Measurements from ENCODE around the gene PDE6H.

Gene PDE6H

DNA sequence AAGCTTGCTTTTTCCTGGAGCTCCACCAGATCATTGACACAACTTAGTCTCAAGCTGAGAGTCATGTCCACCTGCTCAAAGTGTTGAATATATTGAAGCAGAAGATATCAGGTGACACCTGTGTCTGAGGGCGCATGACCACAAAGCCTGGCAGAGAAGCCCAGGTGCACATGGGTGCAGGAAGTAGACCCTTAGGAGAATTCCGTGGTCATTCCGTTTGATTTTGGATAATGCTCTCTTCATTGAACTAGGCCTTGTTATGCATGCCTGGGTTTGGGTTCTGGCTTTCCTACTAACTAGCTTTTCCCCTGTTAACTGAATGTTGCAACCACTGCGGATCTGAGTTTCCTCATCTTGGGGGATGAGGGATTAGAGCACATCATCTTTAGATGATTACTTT, 18.6 kb upstream of the PDE6H start:
- TF ChIP-seq, protein P1, sequence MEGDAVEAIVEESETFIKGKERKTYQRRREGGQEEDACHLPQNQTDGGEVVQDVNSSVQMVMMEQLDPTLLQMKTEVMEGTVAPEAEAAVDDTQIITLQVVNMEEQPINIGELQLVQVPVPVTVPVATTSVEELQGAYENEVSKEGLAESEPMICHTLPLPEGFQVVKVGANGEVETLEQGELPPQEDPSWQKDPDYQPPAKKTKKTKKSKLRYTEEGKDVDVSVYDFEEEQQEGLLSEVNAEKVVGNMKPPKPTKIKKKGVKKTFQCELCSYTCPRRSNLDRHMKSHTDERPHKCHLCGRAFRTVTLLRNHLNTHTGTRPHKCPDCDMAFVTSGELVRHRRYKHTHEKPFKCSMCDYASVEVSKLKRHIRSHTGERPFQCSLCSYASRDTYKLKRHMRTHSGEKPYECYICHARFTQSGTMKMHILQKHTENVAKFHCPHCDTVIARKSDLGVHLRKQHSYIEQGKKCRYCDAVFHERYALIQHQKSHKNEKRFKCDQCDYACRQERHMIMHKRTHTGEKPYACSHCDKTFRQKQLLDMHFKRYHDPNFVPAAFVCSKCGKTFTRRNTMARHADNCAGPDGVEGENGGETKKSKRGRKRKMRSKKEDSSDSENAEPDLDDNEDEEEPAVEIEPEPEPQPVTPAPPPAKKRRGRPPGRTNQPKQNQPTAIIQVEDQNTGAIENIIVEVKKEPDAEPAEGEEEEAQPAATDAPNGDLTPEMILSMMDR (IDR thresholded peaks at IDR 0.05; ENCODE audit: control insufficient read depth, insufficient read depth, low read depth, low read length, missing control alignments): no peak
- DNase-seq (ENCODE audit: low read depth): no peak
- H3K4me3 ChIP-seq (ENCODE audit: control insufficient read depth, low read depth, low read length): no peak overlapping the region

DNA sequence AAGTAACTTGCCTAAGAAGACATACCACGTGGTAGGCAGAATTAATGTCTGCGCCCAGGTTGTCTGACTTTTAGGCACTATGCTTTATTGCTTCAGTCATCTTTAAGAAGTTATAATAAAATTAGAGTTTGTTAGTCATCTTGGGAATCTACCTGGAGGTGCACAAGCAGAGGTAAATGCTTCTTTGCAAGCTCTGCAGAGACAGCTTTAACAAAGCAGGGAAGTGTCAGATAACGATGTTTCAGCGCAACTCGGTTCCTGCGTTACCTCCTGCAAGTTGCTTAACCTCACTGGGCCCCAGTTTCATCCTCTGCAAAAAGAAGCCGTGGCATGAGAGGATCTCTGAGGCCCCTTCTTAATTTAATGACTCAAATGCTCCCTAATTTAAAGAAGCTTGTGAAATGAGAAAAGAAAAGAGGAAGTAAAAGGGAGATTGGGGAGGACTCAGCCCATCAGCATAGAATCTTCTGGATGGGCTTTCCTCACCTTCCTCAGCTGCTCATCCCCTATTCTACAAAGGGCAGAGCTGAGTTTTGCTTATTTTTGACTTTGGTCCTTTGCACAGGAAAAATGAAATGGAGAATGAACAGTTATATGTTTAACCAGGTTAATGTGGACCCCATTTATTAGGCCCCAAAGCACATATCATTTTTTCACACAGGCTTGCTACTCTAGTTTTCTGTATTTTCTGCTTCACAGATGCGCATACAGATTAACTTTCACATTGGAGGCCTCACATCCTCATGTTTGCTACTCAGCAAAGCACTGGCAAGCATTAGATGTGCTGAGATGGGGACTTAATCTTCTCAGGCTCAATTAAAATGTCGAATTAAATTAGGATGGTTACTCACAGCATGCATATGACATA, 16.6 kb upstream of the PDE6H start:
- TF ChIP-seq, protein P1 (IDR thresholded peaks at IDR 0.05; ENCODE audit: control insufficient read depth, insufficient read depth, low read depth, low read length, missing control alignments): no peak
- no peak overlapping the region for H3K4me3 ChIP-seq (ENCODE audit: control insufficient read depth, low read depth, low read length)
- DNase-seq (ENCODE audit: low read depth): no peak

DNA sequence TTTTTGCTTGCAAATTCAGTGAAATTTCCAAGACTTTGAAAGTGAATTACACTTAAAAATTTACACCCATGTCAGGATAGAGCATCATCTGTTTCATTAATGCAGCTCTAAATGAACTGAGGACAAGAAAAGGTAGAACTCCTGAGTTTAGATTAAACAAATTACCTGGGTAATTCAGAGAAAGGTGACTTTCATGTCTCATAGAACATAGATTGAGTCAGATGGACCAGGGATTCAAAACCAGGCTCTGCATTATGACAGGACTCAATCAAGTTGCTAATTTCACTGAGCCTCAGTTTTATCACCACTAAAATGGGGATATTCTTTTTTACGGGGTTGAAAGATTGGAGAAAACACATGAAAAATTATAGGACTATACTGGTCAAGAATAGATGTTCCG, 15.9 kb upstream of the PDE6H start:
- no peak for DNase-seq (ENCODE audit: low read depth)
- no peak overlapping the region for H3K4me3 ChIP-seq (ENCODE audit: control insufficient read depth, low read depth, low read length)
- TF ChIP-seq, protein P1 (IDR thresholded peaks at IDR 0.05; ENCODE audit: control insufficient read depth, insufficient read depth, low read depth, low read length, missing control alignments): no peak

GRCh38 chr12:14957551-14958168, 15.2 kb upstream of the PDE6H start:
- TF ChIP-seq, protein P1 (IDR thresholded peaks at IDR 0.05; ENCODE audit: control insufficient read depth, insufficient read depth, low read depth, low read length, missing control alignments): no peak
- no peak for DNase-seq (ENCODE audit: low read depth)
- no peak overlapping the region for H3K4me3 ChIP-seq (ENCODE audit: control insufficient read depth, low read depth, low read length)

DNA sequence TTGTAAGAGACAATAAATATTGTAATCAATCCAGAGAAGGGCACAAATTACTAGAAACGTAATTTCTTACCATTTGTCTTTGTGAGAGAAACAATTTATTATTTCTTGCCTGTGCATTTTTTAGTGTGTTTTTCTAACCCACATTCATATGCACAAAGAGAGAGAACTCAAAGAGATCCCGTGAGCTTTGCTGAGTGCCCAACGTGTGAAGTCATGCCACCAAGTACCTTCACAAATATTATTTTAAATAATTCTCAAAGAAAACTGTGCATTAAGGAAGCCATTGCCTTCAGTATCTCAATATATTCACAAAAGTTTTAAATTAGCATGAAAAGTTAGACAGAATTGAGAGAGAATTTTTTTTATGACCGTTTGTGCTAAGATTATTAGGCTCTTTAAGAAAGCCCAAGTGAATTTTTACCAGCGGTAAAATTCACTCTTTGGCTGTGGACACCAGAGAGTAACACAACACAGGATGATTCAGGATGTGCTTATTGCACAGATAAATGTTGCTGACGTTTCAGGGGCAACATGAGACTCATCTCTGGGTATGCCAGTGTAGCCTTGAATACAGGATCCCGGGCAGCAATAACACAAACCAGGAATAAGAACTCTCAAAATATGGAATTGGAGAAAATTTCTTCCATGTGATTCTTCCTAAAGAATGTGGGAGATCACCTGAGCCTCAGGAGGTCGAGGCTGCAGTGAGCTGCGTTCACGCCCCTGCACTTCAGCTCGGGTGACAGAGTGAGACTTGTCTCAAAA, 14.3 kb upstream of the PDE6H start:
- DNase-seq (ENCODE audit: low read depth): no peak
- TF ChIP-seq, protein P1 (IDR thresholded peaks at IDR 0.05; ENCODE audit: control insufficient read depth, insufficient read depth, low read depth, low read length, missing control alignments): no peak
- H3K4me3 ChIP-seq (ENCODE audit: control insufficient read depth, low read depth, low read length): no peak overlapping the region

DNA sequence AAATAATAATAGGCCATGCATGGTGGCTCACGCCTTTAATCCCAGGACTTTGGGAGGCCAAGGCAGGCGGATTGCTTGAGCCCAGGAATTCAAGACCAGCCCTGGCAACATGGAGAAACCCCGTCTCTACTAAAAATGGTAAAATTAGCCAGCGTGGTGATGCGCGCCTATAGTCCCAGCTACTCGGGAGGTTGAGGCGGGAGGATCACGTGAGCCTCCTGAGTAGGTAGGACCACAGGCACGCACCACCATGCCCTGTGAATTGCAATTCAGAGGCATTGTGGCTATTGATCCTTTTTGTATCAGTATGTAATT, 13.8 kb upstream of the PDE6H start:
- TF ChIP-seq, protein P1 (IDR thresholded peaks at IDR 0.05; ENCODE audit: control insufficient read depth, insufficient read depth, low read depth, low read length, missing control alignments): no peak
- no peak overlapping the region for H3K4me3 ChIP-seq (ENCODE audit: control insufficient read depth, low read depth, low read length)

More for the DNA sequence above, 13.8 kb upstream of the PDE6H start:
- no peak for DNase-seq (ENCODE audit: low read depth)

All from AG09309 (cell line).